K562 (cell line): ENCODE results near the gene PLA2G2E. TPM values are rescaled to one million over a fixed set of nuclear protein-coding genes. Genes with fewer than 3 reads are reported as not detected.
A peak's percentile ranks its signal among the peaks of the same experiment; 100 is the strongest.

Experiments used
- ATAC-seq: fragments of 200-7000 bp; cut with Tn5 transposase; 3 replicates; pipeline ENCODE4 v1.9.1; 2020; ENCODE audit warnings: moderate library complexity
- BruUV-seq: library from RNA; stranded (reverse); fragments of 400-500 nt; replicated peaks from 2 replicates; lab custom pipeline; 2021; lab: Mats Ljungman, UMichigan
- CTCF ChIA-PET: fragments of 300-600 bp; formaldehyde crosslinking; extraction: SDS; loops from one replicate; lab custom pipeline; 2021; ENCODE audit warnings: low intra/inter-chr PET ratio; lab: Yijun Ruan, JAX
- POLR2A ChIA-PET: fragments of 300-600, 350-650 bp; sonication (Branson Sonifier 250); formaldehyde crosslinking; extraction: SDS; loops from one replicate; lab custom pipeline; 2021; ENCODE audit warnings: antibody characterized with exemption, inconsistent platforms; lab: Yijun Ruan, JAX
- DNase-seq, 4 experiments: peaks; one replicate each; pipeline versions ENCODE4 v3.0.0 to v3.0.0-alpha.2; 2011 to 2018; ENCODE audit warnings: low spot score in 3 of 4, mixed read lengths in 3 of 4; ENCODE audit errors: extremely low read depth in 1 of 4
- FAIRE-seq: peaks from 2 replicates; lab custom pipeline; 2011; peaks lifted over from hg19 to GRCh38; lab: Jason Lieb, UNC
- H2AFZ ChIP-seq: 2 replicates; pipeline ENCODE4 v1.6.0; 2011; ENCODE audit warnings: low read depth, low read length, control low read depth, inconsistent platforms
- H3K27ac ChIP-seq: fragments of 200-600 bp; 3 replicates; pipeline ENCODE4 v1.8.0; 2011; ENCODE audit warnings: low read depth, mild to moderate bottlenecking, control low read depth, inconsistent platforms, low read length, moderate library complexity, mixed read lengths; ENCODE audit errors: extremely low read depth
- H3K27me3 ChIP-seq, 2 experiments: fragments of 300-600 bp in 1 of 2; 2 replicates in 1 of 2; 3 replicates in 1 of 2; pipeline versions ENCODE4 v1.6.0 to v1.8.0; 2011; ENCODE audit warnings: inconsistent platforms in 2 of 2, low read length in 2 of 2, mild to moderate bottlenecking in 1 of 2, mixed read lengths in 1 of 2, moderate library complexity in 1 of 2; ENCODE audit not compliant: control insufficient read depth in 2 of 2, insufficient read depth in 2 of 2
- H3K36me3 ChIP-seq: fragments of 300-600 bp; 3 replicates; pipeline ENCODE4 v1.8.0; 2011; ENCODE audit warnings: mild to moderate bottlenecking, low read length, inconsistent platforms; ENCODE audit not compliant: control insufficient read depth, insufficient read depth
- H3K4me1 ChIP-seq, 2 experiments: fragments of 200-600 bp in 1 of 2; replicated peaks in 1 of 2; 2 replicates in 1 of 2; 3 replicates in 1 of 2; pipeline versions ENCODE4 v1.5.1 to v1.8.0; 2011; ENCODE audit warnings: inconsistent platforms in 2 of 2, low read length in 2 of 2, mild to moderate bottlenecking in 1 of 2, mixed read lengths in 1 of 2, moderate library complexity in 1 of 2; ENCODE audit not compliant: control insufficient read depth in 2 of 2, insufficient read depth in 2 of 2
- H3K4me2 ChIP-seq: 2 replicates; pipeline ENCODE4 v1.6.1; 2011; ENCODE audit warnings: low read length, control low read depth, inconsistent platforms, mixed read lengths; ENCODE audit not compliant: insufficient read depth
- H3K4me3 ChIP-seq: fragments of 200-600 bp; sonication (generic), shearing (Covaris generic); 2 replicates; pipeline ENCODE4 v1.5.1; 2016; ENCODE audit warnings: control low read depth, inconsistent platforms
- H3K79me2 ChIP-seq: fragments of 200-600 bp; 3 replicates; pipeline ENCODE4 v1.8.0; 2011; ENCODE audit warnings: low read length, inconsistent platforms; ENCODE audit not compliant: control insufficient read depth, insufficient read depth
- H3K9ac ChIP-seq, 2 experiments: 2 replicates each; pipeline versions ENCODE4 v1.6.0 to v1.6.1; 2011; ENCODE audit warnings: low read depth in 2 of 2, low read length in 2 of 2, control low read depth in 1 of 2, inconsistent platforms in 1 of 2, mild to moderate bottlenecking in 1 of 2, mixed read lengths in 1 of 2; ENCODE audit not compliant: insufficient read depth in 1 of 2
- H3K9me1 ChIP-seq: one replicate; pipeline ENCODE4 v1.6.0; 2011; ENCODE audit warnings: inconsistent platforms, mild to moderate bottlenecking, low read length, moderate library complexity; ENCODE audit not compliant: control insufficient read depth, insufficient read depth
- H3K9me3 ChIP-seq: replicated peaks from 2 replicates; pipeline ENCODE4 v1.5.1; 2011; ENCODE audit warnings: low read depth, low read length, inconsistent platforms; ENCODE audit not compliant: control insufficient read depth, insufficient read depth
- H4K20me1 ChIP-seq: replicated peaks from 2 replicates; pipeline ENCODE4 v1.6.1; 2011; ENCODE audit warnings: low read length, inconsistent platforms, mixed read lengths; ENCODE audit not compliant: control insufficient read depth, insufficient read depth
- ATF6 ChIP-seq: sonication (generic); formaldehyde crosslinking; IDR thresholded peaks from 2 replicates; pipeline ENCODE4 v1.4.0; 2020; ENCODE audit warnings: mild to moderate bottlenecking, missing genetic modification reagents
- MBD2 ChIP-seq: sonication (generic); IDR thresholded peaks from 2 replicates; pipeline ENCODE4 v1.6.1; 2016; ENCODE audit warnings: low read depth, borderline replicate concordance
- PRDM10 ChIP-seq: fragments of 450-650 bp; IDR thresholded peaks from 2 replicates; pipeline ENCODE4 v1.6.1; 2018; ENCODE audit not compliant: partially characterized antibody
- RNF2 ChIP-seq: sonication (generic); IDR thresholded peaks from 2 replicates; pipeline ENCODE4 v1.6.1; 2016
- ZNF407 ChIP-seq: fragments of 450-650 bp; IDR thresholded peaks from 2 replicates; pipeline ENCODE4 v1.6.1; 2016; ENCODE audit warnings: low read depth
- WGBS: fragments of 100-300 bp; shearing (Covaris generic); methylation state at CpG from one replicate; pipeline ENCODE4 v1.1.6; 2016; ENCODE audit warnings: low coverage, mixed read lengths; ENCODE audit not compliant: insufficient coverage; ENCODE audit errors: missing lambda C conversion rate; 5-methylcytosine and 5-hydroxymethylcytosine counted together
- in situ Hi-C: fragments of 300-500 bp; cut with MboI; formaldehyde crosslinking; loops from 4 replicates; pipeline ENCODE4 v1.15.0; 2018; ENCODE audit warnings: inconsistent platforms, mixed read lengths
- intact Hi-C: fragments of 100-400 bp; cut with micrococcal nuclease; formaldehyde crosslinking; loops from 2 replicates; pipeline ENCODE4 v1.14.2; 2022
- polyA plus RNA-seq, 8 experiments: library from polyadenylated mRNA; depleted of rRNA in 4 of 8; stranded (reverse) in 5 of 8; unstranded in 3 of 8; fragments of >200 nt; fragmentation: Nextera tagmentation in 2 of 8; fragmentation: Illumina TruSeq in 1 of 8; extraction: Ambion mirVana in 2 of 8; extraction: Trizol in 1 of 8; gene quantifications; 2 replicates each; pipeline versions ENCODE4 v1.2.1 to v1.2.3, GENCODE V29; 2011 to 2014; ENCODE audit warnings: inconsistent platforms in 1 of 8, missing spikeins in 1 of 8
- total RNA-seq, 7 experiments: library from RNA; depleted of rRNA in 6 of 7; stranded (reverse); fragments of >200 nt in 6 of 7; fragmentation: Illumina TruSeq in 2 of 7; extraction: Trizol in 2 of 7; gene quantifications; 2 replicates each; pipeline versions ENCODE4 v1.2.1 to v1.2.3, GENCODE V29; 2011 to 2021; ENCODE audit warnings: low replicate concordance in 1 of 7

Gene PLA2G2E
- total and polyA plus RNA-seq, 9 of the 15 experiments (the other 6 are each of a cell fraction or from before 2014, with no cell fraction given): not detected

GRCh38 chr1:19879661-19880060 lies 43.8 kb downstream of the PLA2G2E start (continued):
- TF ChIP-seq ZNF407: no peak

- POLR2A ChIA-PET: interaction anchor here (0.8 kb wide), 1 partner anchor 787 kb away, joined by 3 read pairs; no protein-coding TSS in a partner anchor
- CTCF ChIA-PET: no interaction called here
- peaks cover 17 to 20% of the 10 kb centered on the region in 2 experiments; a peak in 4 of 5 replicates for H3K4me1 ChIP-seq
- BruUV-seq: no TSS peak
- ATAC-seq (no peak), FAIRE-seq (no peak), DNase-seq (no peak)
- intact Hi-C loops: no loop called here
- in situ Hi-C loops: no loop called here
- H3K9me3 ChIP-seq: no peaks in the 10 kb centered on the region
- H3K27ac ChIP-seq: no peak overlapping the region
- H3K36me3 ChIP-seq: peaks cover 4% of the 10 kb centered on the region; the same call in 2 of the 3 replicates
- H3K9ac ChIP-seq: no peak overlapping the region
- H3K4me2 ChIP-seq: no peak overlapping the region
- TF ChIP-seq RNF2 (no peak), PRDM10 (peak; percentile 70), ATF6 (CRISPR knock-in tag) (0 out of 2 replicates have a peak, but pooled peaks have one; percentile 23), MBD2 (no peak)
- H3K79me2 ChIP-seq: peaks cover 21% of the 10 kb centered on the region
- peak overlapping the region; percentile 82; the same call in 1 of the 2 replicates for H2AFZ ChIP-seq
- no peaks in the 10 kb centered on the region for H4K20me1 ChIP-seq
- H3K9me1 ChIP-seq: peaks cover 2% of the 10 kb centered on the region
- WGBS: 98% methylated on average over 4 of the region's 4 CpGs
- no peak overlapping the region for H3K4me3 ChIP-seq
- H3K27me3 ChIP-seq: peaks cover 0 to 8% of the 10 kb centered on the region in 2 experiments; a peak in 1 of 5 replicates
Observed at GRCh38 chr1:19879227-19879626, 44.2 kb downstream of the PLA2G2E start.
